Eye (tissue), 1 donor: ENCODE results near the gene PRPS1.
"Not testable (repeated sequence)": the region's sequence is repeated elsewhere in the genome, so short reads cannot be mapped to it uniquely, and the experiment has no call there.

Source experiments
- DNase-seq: peaks from one replicate; pipeline ENCODE4 v3.0.0-alpha.2; 2015

Gene PRPS1

DNA sequence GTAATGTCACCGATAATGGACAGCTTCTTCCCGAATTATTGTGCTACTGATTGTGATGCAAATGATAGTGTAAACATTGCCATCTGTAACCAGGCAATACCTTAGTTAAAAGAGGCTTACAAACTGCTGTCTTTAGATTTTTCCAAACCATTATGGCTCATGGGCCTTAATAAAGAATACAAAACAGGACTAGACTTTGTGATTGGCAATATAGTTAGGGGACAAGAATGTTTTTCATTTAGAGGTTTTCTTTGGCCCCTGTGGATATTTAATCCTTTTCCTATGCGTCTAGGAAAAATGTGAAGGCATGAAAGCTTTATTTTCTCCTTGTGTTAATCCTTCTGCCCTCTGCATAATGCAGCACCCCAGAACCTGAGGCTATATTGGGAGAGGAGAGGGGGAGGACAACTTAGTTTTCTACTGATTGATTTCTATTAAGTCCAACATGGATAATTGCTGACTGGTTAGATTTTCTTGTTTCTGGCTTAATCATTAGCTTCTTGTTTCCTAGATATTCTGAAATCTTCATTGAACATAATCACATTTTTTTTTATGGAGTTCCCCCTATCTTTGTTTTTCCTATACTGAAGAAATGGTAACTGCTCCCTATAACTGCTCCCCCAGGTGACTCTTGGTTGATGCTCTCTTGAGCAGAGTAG is 1.9 kb downstream of the PRPS1 start:
- no peak for DNase-seq

- DNase-seq: no peak
Measured at GRCh38 chrX:107632346-107632745, 4.0 kb downstream of the PRPS1 start.

DNA sequence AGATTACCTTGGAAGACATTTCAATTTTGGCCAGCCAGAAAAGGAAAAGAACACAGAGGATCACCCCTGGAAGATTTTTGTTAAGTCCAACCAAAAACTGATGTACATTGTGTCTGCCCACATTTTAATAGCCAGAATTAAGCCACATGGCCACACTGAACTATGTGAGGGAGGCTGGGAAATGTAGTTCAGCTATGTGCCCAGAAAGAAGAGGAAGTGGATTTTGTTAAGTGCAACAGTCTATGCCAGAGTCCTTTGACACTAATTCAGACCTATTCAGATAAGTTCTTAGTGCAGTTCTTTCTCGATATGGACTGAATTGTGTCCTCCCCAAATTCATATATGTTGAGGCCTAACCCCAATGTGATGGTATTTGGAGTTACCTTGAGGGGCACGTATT is 18.4 kb downstream of the PRPS1 start:
- DNase-seq: no peak

DNA sequence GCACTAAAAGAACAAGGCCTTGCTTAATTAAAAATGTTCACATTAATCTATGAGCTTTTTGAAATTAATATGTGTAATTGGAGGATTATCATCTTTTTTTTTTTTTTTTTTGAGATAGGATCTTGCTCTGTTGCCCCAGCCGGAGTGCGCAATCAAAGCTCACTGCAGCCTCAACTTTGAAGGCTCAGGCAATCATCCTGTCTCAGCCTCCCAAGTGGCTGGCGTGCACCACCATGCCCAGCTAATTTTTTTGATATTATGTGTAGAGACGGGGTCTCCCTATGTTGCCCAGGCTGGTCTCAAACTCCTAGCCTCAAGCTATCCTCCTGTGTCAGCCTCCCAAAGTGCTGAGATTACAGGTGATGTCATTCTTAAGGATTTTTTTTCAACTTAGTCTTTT is 20.0 kb downstream of the PRPS1 start:
- DNase-seq: no peak

DNA sequence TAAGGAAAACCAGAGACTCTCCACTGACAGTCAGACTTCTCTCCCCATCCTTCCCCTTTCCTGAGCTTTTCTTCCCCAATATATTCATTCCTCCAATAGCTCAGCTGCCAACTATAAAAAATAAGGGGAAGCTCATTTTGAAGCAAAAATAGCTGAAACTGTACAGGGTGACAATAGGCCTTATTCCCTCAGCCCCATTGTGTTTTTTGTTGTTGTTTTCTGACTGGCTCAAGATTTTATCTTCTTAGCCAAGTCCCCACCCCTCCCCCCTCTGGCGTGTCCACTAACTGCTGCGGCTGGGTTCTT is 26.2 kb downstream of the PRPS1 start:
- DNase-seq: no peak

GRCh38 chrX:107654872-107655761 is 26.8 kb downstream of the PRPS1 start:
- DNase-seq: peak; percentile 81

GRCh38 chrX:107656978-107657377 is 28.7 kb downstream of the PRPS1 start:
- no peak for DNase-seq

DNA sequence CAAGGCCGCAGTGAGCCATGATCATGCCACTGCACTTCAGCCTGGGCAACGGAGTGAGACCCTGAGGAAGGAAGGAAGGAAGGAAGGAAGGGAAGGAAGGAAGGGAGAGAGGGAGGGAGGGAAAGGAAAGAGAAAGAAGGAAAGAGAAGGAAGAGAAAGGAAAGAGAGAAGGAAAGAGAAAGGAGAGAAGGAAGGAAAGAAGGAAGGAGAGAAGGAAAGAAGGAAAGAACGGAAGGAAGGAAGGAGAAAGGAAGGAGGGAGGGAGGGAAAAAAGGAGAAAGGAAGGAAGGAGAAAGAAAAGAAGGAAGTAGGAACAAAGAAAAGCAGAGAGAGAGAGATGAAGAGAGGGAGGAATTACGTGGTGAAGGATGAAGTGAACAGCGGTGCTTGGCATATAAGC is 30.4 kb downstream of the PRPS1 start:
- DNase-seq: no peak

- no peak for DNase-seq
Measured at GRCh38 chrX:107659286-107659685, 31.0 kb downstream of the PRPS1 start.

DNA sequence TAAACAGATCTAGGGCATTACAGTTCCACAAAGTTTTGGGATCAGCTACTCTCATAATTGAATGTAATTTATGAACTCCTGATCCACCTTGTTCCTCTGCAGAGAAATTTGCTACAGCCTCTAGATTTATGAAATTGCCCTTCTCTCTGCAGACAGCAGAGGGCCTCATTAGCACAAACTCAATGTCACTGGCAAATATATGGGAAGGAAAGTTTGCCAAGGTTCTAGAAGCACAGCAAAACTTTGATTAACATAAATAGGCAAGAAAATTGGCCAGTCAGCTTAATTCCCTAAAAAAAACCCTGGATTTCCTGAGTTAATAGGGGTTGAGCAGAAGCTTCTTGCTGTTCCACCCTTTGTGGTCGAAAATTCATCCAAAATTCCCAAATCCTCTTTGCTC is 31.5 kb downstream of the PRPS1 start:
- peak; percentile 66 for DNase-seq

GRCh38 chrX:107662145-107662544 is 33.8 kb downstream of the PRPS1 start:
- peak; percentile 1 for DNase-seq

GRCh38 chrX:107662824-107663223 is 34.5 kb downstream of the PRPS1 start:
- DNase-seq: no peak

DNA sequence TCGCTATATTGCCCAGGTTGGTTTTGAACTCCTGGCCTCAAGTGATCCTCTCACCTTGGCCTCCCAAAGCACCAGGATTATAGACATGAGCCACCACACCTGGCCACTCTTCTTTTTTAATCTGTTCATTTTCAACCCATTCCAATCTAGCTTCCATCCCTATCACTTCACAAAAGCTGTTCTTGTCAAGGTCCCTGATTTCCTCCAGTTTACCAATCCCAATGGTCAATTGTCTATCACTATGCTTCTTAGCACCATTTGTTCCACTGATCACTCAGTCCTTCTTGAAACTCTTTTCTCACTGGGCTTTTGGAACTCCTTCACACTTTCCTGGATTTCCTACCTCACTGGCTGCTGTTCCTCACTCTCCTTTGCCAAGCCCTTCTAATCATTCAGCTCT is 38.6 kb downstream of the PRPS1 start:
- DNase-seq: no peak

DNA sequence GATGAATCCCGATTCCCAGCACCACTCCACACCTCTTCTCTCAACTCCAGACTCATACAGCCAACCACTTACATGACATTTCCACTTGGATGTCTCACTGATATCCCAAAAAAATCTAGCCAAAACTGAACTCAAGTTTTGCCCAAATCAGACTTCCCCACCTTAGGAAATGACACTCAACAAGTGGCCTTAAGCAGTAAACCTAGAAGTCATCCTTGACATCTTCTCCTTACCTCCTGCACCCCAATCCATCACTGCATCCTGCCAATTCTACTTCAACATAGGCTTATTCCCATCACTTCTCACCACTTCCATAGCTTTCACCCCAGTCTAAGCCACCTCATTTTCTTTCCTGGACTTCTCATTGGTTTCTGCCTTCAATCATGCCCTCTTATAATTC is 39.1 kb downstream of the PRPS1 start:
- DNase-seq: no peak

- not testable (repeated sequence) for DNase-seq
Measured at GRCh38 chrX:107668710-107669109, 40.4 kb downstream of the PRPS1 start.

DNA sequence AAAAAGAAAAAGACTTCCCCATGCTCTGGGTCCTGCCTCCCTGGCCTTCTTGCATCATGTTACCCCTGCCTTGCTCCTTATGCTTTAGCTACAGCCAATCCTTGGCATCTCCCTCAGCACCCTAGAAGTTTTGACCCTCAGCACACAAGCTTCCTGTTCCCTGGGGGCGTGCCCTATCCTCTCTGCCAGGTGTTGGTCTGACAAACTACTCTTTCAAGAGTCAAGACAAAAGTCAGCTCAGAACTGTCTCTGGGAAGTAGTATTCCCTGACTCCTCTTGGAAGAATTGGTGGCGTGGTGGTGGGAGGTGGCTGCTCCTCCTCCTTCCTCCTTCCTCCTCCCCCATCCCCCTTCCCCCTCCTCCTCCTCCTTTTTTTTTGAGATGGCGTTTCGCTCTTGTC is 41.0 kb downstream of the PRPS1 start:
- no peak for DNase-seq

DNA sequence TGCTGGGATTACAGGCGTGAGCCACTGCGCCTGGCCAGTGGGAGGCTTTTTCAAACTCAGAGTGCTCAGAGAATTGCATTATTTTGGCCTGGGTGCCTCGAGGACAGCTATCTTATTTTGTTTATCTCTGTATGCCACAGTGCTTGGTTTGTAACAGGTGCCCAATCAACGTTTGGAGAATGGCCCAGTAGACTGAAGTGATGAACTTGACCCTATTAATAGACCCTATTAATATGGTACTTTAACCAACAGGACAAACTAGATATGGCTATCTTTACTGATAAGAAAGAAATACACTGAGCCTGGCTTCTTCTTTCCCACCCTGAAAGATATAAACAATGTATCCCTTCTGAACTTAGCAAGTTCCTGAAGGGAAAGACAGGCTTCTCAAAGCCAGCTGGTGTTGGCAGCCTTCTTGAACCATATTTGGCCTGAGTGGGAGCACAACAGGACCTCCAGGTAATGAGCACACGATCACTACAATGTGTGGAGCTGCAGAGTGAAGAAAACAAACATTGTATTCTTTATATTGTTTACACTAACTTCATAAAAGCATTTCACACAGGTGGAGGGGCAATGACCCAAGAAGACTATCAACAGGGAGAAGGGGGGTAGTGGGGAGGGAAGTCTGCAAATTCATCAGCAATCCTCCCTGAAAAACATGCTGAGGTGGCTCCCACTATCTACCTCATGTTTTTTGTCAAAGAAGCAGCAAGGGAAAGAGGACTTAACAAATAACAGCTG is 41.7 kb downstream of the PRPS1 start:
- DNase-seq: no peak

DNA sequence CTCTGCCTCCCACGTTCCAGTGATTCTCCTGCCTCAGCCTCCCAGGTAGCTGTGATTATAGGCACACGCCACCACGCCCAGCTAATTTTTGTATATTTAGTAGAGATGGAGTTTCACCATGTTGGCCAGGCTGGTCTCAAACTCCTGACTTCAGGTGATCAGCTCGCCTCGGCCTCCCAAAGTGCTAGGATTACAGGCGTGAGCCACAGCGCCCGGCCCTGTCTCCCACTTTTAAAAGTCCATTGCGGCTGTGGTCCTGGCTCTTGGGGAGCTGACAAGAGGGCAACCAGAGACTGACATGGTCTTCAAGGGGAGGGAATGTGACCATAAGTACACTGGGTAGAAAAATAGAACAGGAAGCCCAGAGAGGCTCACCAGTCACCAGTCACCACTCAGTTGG is 42.9 kb downstream of the PRPS1 start:
- DNase-seq: not testable (repeated sequence)

GRCh38 chrX:107672955-107673378 is 44.7 kb downstream of the PRPS1 start:
- peak; percentile 61 for DNase-seq

DNA sequence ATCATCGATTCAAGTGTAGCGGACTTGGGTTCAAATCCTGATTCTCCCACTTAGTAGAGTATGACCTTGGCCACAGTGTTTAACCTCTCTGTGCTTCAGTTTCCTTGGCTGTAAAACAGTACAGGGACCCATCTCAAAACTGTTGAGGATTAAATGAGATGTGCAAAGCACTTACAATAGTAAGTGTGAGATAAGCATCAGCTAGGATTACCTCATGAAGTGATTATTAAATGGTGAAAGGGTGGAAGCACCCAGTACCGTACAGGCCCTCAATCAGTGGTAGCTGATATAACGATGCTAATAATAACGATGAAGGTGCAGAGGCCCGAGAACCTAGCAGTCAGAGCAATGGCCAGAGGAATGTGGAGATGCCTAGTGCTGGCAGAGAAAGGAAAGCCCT is 45.1 kb downstream of the PRPS1 start:
- DNase-seq: no peak

DNA sequence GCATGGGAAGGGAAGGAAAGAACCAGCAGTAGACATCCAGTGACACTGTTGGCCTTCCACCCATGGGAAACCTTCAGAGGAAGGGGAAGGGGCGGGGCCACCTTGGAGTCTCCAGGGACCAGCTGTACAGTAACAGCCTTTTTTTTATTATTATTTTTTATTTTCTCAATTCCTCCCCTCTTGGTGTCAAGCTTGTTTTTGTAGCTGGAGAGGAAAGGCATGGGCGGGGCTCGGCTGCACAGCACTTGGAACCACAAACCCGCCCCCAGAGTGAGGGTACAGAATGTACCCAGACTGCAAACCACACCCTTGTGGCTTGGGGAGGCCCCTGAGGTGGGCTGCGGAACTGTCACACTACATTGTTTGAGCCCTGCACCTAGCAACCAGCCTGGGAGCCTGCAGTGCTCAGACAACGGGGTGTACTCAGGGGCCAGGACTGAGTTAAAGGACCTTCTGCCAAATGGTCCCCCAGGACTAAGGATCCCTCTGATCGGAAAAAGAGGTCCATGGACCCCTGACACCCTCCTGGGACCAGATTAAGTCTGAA is 45.7 kb downstream of the PRPS1 start:
- DNase-seq: peak; percentile 23

GRCh38 chrX:107674480-107675364 is 46.4 kb downstream of the PRPS1 start:
- peak; percentile 30 for DNase-seq

- no peak for DNase-seq
Measured at GRCh38 chrX:107675365-107675654, 47.0 kb downstream of the PRPS1 start.
